Fibroblast of skin of left quadriceps (primary cell): ENCODE measurements around the gene SDHAF3.

ENCODE experiments used
- DNase-seq, 2 experiments: peaks; one replicate each; pipeline ENCODE4 v3.0.0-alpha.2; 2013; ENCODE audit warnings: low read depth in 2 of 2

Gene SDHAF3

DNA sequence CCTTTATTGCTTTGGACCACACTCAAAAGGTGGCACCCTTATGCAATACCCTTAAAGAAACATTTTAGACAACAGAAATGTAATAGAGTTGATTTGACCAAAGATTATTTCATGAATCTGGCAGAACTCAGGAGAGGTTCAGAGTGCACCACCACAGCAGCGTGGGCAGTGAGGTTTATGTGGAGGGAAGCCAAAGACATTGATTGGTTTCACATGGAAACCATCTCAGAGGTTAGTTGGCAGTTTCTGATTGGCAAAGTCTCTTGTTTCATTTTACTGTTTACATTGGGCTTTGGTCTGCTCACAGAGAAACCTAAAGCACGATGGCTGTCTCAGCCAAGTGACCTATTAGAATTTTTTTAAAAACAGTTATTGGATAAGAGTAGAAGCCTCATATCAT lies 101.3 kb downstream of the SDHAF3 start:
- DNase-seq = no peak

- no peak for DNase-seq
These were observed 101.7 kb downstream of the SDHAF3 start for GRCh38 chr7:97219237-97219636.

GRCh38 chr7:97224316-97224715 lies 106.8 kb downstream of the SDHAF3 start:
- no peak for DNase-seq

DNA sequence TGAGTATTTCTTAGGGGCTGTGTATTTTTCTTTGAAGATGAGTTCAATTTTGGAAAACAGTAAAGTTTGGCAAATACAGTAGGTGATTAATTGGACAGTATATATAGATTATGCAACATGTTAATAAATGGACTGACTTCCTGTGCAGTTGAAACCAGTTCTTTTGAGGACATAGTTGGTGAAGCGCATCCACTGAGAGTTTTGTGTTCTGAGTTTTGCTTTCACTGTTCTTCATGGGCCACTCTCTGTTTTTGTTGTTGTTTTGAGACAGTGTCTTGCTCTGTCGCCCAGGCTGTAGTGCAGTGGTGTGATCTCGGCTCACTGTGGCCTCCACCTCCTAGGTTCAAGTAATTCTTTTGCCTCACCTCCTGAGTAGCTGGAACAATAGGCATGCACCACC lies 109.0 kb downstream of the SDHAF3 start:
- DNase-seq = no peak
